Uterus (tissue), 4 donors: ENCODE results near the gene DIDO1. TPM values are rescaled to one million over a fixed set of nuclear protein-coding genes. Genes with fewer than 3 reads are reported as not detected.

Experiments
- DNase-seq, 2 donors: peaks; one replicate each; pipeline ENCODE4 v3.0.0-alpha.2; 2019 to 2020
- H3K27ac ChIP-seq, 2 donors: fragments of 200-600 bp; sonication (generic); 1 replicate in 1 of 2; 2 replicates in 1 of 2; pipeline ENCODE4 v1.5.1; 2016 to 2018
- H3K27me3 ChIP-seq, 2 donors: fragments of 200-600 bp; sonication (generic); one replicate each; pipeline ENCODE4 v1.5.1; 2018 to 2019; ENCODE audit warnings: control low read depth in 1 of 2
- H3K36me3 ChIP-seq, 2 donors: fragments of 200-600 bp; sonication (generic); one replicate each; pipeline ENCODE4 v1.5.1; 2019; ENCODE audit warnings: control low read depth in 1 of 2
- H3K4me1 ChIP-seq, 2 donors: fragments of 200-600 bp; sonication (generic); one replicate each; pipeline ENCODE4 v1.5.1; 2018 to 2019; ENCODE audit warnings: control low read depth in 1 of 2
- H3K4me3 ChIP-seq, 2 donors: fragments of 200-600 bp; sonication (generic); 1 replicate in 1 of 2; 2 replicates in 1 of 2; pipeline ENCODE4 v1.5.1; 2018 to 2019; ENCODE audit warnings: mild to moderate bottlenecking in 1 of 2
- H3K9me3 ChIP-seq, 2 donors: fragments of 200-600 bp; sonication (generic); one replicate each; pipeline ENCODE4 v1.5.1; 2019; ENCODE audit warnings: control low read depth in 1 of 2
- CTCF ChIP-seq, 4 experiments: fragments of 200-600 bp in 2 of 4; fragments of 450-650 bp in 2 of 4; sonication (generic) in 2 of 4; IDR thresholded peaks; one replicate each; pipeline ENCODE4 v1.5.1; 2016 to 2019; ENCODE audit warnings: antibody characterized with exemption in 4 of 4, mild to moderate bottlenecking in 2 of 4, moderate library complexity in 1 of 4
- POLR2A ChIP-seq, 2 donors: fragments of 450-650 bp; IDR thresholded peaks; one replicate each; pipeline ENCODE4 v1.6.1; 2016; ENCODE audit warnings: antibody characterized with exemption in 2 of 2, mild to moderate bottlenecking in 1 of 2, moderate library complexity in 1 of 2
- intact Hi-C: fragments of 100-400 bp; cut with DNase I; formaldehyde crosslinking; loops from one replicate; pipeline ENCODE4 v1.15.1; 2023; ENCODE audit warnings: low total_unique reads
- total RNA-seq, 4 donors: library from RNA; depleted of rRNA in 3 of 4; stranded (reverse); fragments of >200 nt in 3 of 4; gene quantifications; one replicate each; pipeline versions ENCODE4 v1.1.0 to v1.2.4, GENCODE V29; 2014 to 2023
- donor health status: DM: yes; HTN: yes; CAD: no.

Gene DIDO1
- total RNA-seq, 4 donors from 2014 or later, result 20.9 to 92.8 (median 78.8) TPM

GRCh38 chr20:62917720-62918119, 8.6 kb downstream of the DIDO1 start:
- H3K9me3 ChIP-seq, result no peaks in the 10 kb centered on the region
- H3K27me3 ChIP-seq, result no peaks in the 10 kb centered on the region
- H3K27ac ChIP-seq, result no peak overlapping the region
- intact Hi-C loops, result no loop called here
- H3K4me1 ChIP-seq, result peaks cover 8 to 32% of the 10 kb centered on the region in 2 donors
- H3K4me3 ChIP-seq, result no peak overlapping the region
- H3K36me3 ChIP-seq, result no peaks in the 10 kb centered on the region
- no peak for DNase-seq
- TF ChIP-seq CTCF (IDR thresholded peaks at IDR 0.05), result no peak
- no peak for TF ChIP-seq POLR2A (IDR thresholded peaks at IDR 0.05)

DNA sequence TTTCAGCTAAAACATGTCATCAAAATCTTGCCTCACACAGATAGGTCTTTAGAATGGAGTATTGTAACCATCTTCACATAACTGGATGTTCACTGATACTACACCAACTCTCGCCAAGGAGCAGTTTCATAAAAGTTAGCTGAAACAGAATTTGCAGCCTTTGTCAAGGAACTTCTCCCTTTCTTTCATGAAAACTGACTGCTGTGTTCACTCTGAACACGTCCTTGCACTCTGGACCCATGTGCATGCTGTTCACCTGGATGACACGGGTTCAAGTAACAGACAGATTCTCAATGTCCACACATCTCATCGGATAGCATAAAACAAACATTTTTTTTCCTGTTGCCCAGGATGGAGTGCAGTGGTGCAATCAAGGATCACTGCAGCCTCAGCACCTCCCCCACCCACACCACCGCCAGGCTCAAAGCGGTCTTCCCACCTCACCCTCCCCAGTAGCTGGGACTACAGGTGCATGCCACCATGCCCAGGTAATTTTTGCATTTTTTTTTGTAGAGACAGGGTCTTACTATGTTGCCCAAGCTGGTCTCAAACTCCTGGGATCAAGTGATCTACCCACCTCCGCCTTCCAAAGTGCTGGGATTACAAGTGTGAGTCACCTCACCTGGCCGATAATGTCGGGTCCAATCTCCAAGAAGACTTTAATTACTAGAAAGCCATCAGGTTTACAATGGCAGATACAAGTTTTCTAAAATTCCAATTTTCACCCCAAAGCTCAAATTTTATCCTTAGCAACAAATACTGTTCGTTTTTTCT, 9.4 kb downstream of the DIDO1 start:
- Histone ChIP-seq H3K27ac (no peak overlapping the region), H3K27me3 (no peaks in the 10 kb centered on the region), H3K4me1 (peaks cover 8 to 25% of the 10 kb centered on the region in 2 donors), H3K9me3 (no peaks in the 10 kb centered on the region), H3K4me3 (no peak overlapping the region), H3K36me3 (no peaks in the 10 kb centered on the region)
- DNase-seq, result no peak
- TF ChIP-seq POLR2A (IDR thresholded peaks at IDR 0.05) (no peak), CTCF (IDR thresholded peaks at IDR 0.05) (no peak)
- intact Hi-C loops, result no loop called here

- no peak for DNase-seq
- H3K27ac ChIP-seq, result no peak overlapping the region
- intact Hi-C loops, result no loop called here
- no peaks in the 10 kb centered on the region for H3K27me3 ChIP-seq
- H3K4me3 ChIP-seq, result no peak overlapping the region
- peaks cover 5 to 22% of the 10 kb centered on the region in 2 donors for H3K4me1 ChIP-seq
- H3K9me3 ChIP-seq, result no peaks in the 10 kb centered on the region
- TF ChIP-seq CTCF (IDR thresholded peaks at IDR 0.05), result no peak
- TF ChIP-seq POLR2A (IDR thresholded peaks at IDR 0.05), result no peak
- no peaks in the 10 kb centered on the region for H3K36me3 ChIP-seq
Observed at GRCh38 chr20:62914970-62915457, 11.3 kb downstream of the DIDO1 start.

DNA sequence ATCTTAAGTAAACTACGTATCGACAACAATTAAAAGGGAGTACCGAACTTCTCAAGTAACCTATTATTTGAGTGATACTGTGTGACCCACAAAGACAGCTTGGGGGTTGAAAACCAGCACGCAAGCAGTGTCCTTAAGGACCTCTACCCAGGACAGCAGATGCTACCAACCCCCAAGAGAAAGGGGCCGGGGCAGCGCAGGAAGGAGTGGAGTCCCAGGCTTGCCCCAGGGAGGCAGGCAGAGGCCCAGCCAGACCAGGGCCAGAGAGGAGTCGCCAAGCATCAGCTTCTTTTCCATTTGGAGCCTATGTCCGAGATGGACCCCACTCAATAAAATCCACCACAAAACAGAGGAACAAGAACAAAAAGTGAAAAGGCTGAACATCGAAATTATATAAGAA, 11.9 kb downstream of the DIDO1 start:
- TF ChIP-seq POLR2A (IDR thresholded peaks at IDR 0.05) (no peak), CTCF (IDR thresholded peaks at IDR 0.05) (no peak)
- Histone ChIP-seq H3K27me3 (no peaks in the 10 kb centered on the region), H3K9me3 (no peaks in the 10 kb centered on the region), H3K4me3 (no peak overlapping the region), H3K27ac (no peak overlapping the region), H3K36me3 (no peaks in the 10 kb centered on the region), H3K4me1 (peaks cover 5 to 21% of the 10 kb centered on the region in 2 donors)
- no peak for DNase-seq
- intact Hi-C loops, result no loop called here

- peaks cover 5 to 21% of the 10 kb centered on the region in 2 donors for H3K4me1 ChIP-seq
- H3K4me3 ChIP-seq, result no peak overlapping the region
- no peak for DNase-seq
- no peaks in the 10 kb centered on the region for H3K36me3 ChIP-seq
- intact Hi-C loops, result no loop called here
- H3K9me3 ChIP-seq, result no peaks in the 10 kb centered on the region
- no peak overlapping the region for H3K27ac ChIP-seq
- TF ChIP-seq POLR2A (IDR thresholded peaks at IDR 0.05) (no peak), CTCF (IDR thresholded peaks at IDR 0.05) (no peak)
- H3K27me3 ChIP-seq, result no peaks in the 10 kb centered on the region
Observed at GRCh38 chr20:62913043-62913630, 13.2 kb downstream of the DIDO1 start.
